SIG-M5 treated with dmso at 0.1 percent for 504 hours (cell line): Measurements from ENCODE around the gene DCAF8.

Source experiments
- DNase-seq: peaks from one replicate; lab custom pipeline; 2025; ENCODE audit not compliant: unreplicated experiment; lab: John Stamatoyannopoulos, UW

Gene DCAF8

DNA sequence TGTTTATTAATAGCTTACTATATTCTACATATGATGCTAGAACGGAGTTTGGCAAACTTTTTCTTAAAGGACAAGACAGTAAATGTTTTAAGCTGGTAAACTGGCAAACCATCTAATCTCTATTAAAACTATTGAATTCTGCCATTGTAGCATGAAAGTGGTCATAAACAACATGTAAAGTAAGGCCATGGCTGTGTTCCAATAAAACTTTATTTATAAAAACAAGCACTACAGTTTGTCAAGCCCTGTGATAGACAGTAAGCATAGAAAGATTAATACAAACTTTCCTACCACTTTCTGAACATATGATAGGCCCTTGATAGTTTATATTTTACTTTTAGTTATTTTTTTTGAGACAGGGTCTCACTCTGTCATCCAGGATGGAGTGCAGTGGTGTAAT is 34.8 kb downstream of the DCAF8 start:
- no peak for DNase-seq

DNA sequence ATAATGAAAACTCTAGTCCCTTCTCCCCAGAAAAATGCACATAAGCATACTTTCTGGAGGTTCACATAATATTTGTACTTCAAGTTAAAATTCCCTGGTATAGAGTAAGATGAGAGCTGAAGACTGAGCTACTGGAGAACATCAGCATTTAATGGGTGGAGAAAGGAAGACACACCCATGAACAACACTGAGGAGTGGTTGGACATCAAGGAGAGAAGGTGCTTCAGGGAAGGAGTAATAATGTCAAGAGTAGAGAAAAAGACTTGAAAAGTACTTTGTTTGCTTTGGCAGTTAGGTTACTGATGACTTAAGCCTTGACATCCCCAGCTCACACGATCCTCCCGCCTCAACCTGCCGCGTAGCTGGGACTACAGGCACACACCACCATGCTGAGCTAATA is 35.3 kb downstream of the DCAF8 start:
- no peak for DNase-seq

DNA sequence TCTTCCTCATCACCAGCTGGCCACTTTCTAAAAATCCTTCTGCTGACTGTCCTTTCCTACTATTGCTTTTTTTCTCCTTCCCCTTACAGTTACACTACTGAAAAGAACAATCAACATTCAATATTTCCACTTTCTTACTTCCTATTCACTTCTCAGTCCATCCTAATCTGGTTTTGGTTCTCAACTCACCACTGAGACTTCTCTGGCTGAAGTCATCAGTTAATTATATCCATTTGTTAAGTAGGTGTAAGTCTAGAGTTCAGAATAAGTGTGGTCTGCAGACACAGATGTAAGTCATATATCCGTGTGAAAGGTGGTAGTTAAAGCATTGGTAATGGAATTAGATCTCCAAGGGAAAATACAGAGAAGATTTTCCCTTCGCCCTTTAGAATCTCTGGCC is 35.7 kb downstream of the DCAF8 start:
- no peak for DNase-seq

DNA sequence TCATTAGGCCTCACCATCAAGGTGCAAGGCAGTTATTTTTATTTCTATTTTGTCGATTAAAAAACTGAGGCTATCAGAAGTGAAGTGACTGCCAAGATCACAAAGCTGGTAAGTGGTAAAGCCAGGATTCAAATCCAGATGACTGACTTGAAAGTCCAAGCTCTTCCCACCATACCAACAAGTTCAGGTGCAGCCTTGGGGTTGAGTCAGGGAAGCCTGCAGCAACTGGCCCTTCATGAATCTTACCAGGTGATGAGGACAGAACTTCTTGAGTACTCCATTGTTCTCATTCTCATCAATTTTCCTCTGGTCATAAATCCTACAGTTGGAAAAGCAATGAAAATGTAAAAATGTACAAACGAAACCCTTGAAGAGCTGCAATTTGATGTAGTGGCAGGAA is 37.0 kb downstream of the DCAF8 start:
- no peak for DNase-seq

DNA sequence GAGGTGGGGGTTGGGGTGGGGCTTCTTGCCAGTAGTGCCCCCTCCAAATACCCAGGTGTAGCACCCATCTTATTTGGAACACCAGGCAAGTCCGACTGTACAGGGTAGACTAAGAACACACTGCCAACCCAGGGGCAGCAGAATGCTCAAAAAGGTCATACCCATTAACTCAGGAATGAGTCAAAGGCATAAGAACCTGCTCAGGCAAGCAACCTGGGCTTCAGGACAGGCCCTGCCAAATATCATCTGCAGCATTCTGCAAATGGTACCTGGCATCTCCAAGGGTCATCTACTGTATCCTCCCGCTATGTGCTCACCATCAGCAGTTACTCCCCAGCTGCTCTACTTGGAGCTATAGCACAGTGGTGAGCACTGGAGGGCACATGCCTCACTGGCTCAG is 37.7 kb downstream of the DCAF8 start:
- DNase-seq, result no peak

DNA sequence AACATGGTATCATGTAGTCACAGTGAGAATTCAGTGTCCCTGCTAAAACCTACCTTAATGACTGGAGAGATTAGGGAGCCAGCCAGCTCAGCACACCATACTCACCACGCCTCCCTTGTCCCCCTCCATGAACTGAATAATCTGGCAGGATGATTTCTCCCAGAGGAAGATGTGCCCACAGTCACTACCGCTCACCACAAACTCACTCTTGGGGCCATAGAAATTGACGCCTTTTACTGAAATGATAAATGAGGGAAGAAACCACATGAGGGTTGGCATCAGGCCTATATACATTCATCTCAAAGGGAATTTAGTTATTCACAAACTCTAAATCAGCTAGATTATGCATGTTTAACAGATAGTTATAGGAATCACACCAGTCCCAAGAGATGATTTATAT is 39.8 kb downstream of the DCAF8 start:
- DNase-seq, result no peak

DNA sequence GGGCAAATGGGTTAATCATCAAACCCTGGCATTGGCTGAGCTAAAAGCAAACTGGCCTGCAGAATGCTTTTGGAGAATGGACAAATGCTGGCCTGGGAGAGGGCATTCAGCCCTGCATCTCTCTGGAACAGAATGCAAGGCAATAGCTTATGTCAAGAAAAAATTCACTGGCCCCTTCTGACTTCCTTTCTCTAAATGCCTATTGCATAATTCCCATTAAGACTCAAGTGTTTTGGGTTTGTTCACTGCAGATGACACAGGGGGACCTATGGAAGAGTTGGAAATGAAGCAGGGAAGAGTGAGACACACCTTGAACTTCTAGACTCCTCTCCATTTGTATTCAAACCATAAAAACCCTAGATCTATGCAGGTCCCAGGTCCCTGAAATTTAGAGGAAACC is 41.3 kb downstream of the DCAF8 start:
- DNase-seq, result no peak

DNA sequence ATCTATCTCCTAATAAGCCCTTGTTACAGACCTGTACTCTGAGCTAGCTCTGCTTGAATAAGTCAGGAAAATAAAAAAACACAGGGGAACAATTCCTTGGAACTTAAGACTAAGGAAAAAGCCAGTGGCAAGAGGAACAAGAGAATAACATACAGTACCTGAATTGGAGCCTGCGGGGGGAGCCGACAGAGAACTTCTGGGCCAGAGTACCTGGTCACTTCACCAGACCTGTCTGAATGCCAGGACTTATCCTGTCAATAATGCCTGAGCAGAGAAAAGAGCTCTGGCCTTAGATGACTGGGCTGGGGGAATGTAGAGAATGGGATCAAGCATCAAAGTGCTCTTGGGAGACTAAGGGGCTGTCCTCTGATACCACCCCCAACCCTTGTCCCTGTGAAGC is 42.0 kb downstream of the DCAF8 start:
- DNase-seq, result no peak

DNA sequence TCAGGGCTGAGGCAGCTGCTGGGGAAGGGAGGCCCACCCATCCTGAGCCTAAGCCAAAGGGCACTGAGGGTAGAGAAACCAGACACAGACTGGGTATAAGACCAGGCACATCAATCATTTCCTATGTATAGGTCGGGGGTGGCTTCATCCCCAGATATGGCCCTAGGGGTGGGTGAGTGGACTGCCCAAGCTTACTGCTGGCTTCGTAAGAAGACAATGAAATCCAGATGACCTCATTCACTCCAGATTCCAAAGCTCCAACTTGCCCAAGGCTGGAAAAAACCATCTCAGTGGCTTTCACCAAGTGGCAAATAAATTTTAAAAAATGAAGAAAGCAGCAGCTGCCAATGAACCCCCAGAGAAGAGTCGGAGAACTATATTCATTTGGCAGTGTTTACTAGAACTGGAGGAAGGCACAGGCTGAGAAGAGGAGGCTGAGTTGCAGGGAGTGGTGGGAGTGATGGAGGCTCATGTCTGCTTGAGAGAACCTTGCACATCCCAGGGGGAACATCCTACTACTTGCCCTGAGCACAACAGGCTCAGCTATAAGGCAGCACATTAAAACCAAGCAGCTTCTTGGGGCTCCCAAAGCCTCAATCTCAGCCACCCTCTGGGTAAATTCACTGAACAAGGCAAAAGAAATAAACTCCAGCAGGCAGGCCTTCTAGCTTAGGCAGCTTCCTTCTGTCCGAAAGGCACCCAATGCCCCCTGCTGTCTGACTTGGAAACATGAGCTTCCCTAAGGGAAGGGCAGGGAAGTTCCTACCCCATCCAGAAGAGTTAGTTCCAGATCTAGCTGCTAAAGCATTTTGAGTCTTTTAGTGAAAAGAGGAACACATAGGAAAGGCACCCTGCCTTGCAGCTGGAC is 43.1 kb downstream of the DCAF8 start:
- no peak for DNase-seq

DNA sequence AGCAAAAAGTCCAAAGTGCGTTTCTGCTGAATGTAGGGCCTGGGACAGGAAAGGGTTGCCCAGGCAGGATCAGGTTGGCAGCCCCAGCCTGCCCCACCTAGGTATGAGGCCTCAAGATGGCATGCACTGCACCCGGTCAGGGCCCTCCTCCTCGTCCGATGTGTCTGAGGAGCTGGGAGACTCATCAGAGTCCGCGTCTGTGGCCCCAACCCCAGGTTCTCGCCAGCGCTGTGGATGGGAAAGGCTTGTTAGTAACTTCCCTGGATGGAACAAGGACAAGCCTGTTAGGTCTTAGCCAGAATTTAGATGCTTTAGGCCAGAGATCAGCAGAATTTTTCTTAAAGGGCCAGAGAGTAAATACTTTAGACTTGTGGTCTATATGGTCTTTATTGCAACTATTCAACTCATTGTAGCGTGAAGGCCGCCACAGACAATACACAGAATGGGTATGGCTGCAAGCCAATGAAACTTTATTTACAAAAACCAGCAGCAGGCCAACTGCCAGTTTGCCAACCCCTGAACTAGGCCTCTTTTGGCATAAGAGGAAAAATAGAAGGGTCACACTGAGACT is 44.8 kb downstream of the DCAF8 start:
- no peak for DNase-seq

DNA sequence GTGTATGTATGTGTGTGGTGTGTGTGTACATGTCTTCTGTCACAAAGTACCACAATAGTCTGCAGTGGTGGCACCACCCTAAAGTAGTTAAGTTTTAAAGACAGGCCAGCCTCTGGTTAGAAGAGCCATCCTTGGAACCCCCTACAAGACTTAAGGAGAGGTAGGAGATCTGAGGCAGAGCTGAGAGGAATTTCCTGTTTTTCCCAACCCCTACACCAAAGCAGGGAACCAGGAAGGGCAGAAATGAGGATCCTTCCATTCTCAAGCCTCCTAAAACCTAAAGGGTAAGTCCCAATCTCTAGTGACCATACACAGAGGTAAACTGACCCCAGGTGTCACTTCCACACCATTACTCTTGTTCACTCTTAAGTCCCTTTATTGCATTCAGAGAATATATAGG is 46.0 kb downstream of the DCAF8 start:
- DNase-seq, result no peak

DNA sequence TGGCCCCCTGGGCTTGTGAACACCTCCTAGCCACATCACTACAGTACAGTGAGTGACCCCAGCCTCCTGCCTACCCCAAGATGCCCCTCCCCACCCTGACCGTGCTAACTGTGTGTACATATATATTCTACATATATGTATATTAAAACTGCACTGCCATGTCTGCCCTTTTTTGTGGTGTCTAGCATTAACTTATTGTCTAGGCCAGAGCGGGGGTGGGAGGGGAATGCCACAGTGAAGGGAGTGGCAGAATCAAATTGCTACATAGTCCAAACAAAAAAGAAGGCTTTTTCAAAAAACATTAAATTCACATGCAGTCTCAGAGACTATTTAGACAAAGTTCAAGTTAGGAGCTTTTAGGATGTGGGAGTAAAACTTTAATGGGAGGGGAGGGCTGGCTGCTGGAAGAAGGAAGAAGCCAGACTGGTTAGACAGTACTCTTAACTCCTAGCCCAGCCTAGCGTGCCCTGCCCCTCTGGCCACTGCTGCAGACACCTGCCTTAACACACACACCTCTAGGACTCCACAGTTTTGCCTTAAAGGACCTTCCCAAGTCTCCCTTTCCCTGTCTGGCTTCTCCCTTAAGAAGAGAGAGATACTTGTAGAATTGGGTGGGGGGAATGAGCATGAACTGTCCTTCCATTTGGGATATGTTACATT is 47.7 kb downstream of the DCAF8 start:
- DNase-seq, result no peak

DNA sequence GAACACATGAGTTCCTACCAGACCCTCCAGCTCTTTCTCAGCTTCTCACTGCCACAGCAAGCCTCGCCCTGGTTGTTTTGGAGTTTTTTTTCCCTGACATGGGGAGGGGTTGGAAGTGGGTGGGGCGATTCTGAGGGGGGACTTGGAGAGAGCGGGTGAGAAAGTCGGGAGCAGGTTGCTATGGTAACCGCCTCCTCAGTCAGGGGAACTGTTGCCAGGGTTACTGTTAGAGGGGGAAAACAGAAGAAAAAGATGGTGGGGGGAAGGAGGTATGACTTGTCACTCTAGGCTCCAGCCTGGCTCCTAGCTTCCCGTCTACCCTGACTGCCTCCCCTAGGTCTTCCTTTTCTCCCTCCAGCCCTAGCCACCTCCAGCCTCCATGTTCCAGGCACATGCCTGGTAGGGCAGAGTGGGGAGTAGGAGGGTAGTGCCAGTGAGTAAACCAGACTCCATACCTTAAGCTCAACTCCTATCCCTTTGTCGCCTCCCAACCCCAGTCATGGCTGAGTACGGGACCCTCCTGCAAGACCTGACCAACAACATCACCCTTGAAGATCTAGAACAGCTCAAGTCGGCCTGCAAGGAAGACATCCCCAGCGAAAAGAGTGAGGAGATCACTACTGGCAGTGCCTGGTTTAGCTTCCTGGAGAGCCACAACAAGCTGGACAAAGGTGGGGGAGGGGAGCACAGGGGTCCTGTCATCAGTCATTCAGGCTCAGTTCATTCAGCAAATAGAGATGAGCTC is 51.1 kb downstream of the DCAF8 start:
- no peak for DNase-seq

DNA sequence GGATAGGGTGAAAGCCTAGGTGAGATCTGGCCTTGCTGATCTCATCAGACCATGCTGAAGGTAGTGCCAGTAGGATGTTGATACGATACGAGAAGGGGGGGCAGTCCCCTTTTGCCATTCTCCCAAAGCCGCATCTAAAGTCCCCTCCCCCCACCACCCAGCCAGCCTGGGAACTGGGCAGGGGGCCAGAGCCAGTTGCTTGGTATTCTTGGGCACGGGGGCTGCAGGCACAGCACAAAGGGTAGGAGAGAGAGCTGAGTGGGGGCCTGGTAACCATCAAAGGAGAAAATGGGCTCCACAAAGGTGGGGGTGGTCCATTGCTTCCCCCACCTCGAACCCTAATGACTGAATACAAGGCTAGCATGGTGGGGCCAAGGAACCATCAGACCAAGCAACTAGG is 51.8 kb downstream of the DCAF8 start:
- no peak for DNase-seq

DNA sequence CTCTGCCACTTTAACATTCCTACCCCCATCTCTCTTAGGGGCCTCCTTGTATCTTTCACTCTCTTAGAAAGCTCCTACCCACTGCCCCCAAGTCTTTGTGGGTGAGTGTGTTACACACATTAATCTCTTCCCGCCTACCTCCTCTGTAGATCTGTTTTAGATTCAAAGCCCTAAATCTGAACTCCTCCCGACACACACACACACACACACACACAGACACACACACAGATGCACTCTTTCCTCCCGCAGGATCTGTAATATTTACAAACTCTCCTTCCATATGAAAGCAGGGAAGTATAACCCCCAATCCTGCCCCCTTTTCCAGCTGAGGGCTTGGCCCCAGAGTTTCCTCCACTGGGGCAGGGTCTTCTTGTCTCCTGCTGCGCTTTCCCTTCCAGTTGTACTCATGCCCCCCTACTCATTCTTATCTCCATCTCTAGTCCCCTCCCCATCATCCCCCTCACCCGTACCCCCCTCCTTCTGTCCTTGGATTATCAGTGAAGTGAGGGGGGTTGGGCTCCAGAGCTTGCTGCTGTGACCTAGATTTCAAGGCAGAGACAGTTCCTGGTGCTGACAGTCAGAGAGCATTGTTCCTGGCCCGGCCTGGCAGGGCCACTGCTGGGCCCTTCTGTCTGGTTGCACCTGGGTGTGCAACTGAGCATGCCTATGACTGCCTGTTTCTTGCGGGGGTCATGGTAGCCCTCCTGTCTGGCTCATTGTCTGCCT is 52.9 kb downstream of the DCAF8 start:
- no peak for DNase-seq

DNA sequence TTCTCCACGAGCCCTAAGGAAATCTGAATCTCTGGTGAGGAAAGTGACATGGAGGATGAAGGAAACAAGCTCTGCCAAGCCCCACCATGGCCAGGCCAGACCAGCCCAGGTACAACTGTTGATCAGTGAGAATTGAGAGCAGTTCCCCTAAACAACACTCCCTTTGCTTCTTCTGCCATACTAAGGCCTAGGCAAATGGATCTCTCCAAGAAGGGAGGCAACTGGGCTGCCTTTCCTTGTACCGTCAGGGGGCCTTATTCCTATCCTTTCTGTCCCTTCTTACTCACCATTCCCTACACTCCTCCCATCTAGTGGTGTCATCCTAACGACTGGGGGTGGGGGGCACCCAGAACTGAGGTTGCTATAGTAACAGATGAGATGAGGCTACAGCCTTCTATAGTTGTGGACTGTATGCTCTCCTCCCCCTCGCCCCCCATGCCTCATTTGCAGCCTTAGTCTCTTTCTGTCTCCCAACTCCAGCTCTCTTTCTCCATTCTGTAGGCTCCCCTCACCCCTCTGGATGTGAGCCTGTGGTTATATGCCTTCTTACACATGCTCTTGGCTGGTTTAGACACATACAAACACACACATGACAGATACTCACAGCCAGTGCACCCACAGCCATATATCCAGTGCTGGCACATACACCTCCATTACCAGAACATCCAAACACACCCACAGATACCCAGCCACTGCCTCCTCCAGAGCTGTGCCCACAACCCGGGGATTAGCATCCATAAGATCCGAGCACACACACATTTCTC is 53.6 kb downstream of the DCAF8 start:
- DNase-seq, result no peak

DNA sequence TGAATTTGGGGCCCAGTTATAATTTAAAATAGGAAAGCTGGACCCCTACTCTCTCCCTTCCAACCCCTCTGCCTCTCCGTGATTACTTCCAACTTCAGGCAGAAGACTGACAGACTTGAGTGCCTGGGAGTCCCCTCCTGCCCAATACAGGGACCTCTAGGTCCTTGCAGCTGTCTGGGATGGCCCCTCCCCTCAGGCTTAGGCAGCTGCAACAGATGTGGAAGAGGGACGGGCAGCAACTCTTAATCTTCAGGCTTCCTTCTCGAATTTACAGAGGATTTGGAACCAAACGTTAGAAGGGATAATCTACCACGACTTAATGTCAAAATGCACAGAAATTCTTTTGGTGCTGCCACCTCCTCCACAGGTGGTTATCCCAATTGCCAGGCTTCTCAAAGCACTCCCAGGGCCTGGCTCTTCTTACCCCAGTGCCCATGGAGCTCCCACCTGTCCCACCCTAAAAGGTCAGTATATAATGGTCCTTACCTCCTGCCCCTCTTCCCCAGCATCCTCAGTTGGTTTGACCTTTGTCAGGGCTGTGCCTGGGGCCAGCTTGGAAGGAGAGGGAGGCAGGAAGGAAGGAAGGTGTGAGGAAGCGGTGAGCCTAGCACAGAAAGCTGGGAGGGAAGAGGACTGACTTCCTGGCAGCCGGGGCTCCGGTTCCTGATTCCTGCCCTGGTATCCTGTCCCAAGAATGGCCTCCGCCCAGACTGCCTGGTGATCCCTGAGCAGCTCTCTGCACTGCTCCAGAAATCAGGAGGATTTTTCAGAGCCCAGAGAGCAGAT is 54.4 kb downstream of the DCAF8 start:
- DNase-seq, result no peak

DNA sequence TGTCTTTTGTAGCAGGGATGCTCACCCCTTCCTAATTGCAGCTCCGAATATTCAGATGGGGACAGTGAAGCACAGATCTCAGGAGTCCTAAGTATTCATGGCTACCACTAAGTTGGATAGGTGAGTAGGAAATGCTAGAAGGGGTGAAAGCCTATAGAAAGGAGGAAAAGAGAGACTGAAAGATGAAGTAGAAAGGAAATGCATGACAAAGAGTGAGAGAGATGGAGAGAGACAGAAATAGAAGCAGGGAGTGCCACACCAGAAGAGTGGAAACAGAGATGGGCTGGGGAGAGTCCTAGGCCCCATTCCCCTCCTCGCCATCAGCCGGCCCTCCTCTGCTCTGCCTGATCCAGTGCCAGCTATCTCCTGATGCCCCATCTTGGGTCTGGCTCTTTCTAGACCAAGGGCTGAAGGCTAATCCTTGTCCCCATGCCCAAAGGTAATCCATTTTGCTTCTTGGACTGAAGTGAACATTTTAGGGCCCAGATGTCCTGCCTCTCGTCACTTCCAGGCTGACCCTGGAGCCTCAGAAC is 55.2 kb downstream of the DCAF8 start:
- DNase-seq, result no peak

DNA sequence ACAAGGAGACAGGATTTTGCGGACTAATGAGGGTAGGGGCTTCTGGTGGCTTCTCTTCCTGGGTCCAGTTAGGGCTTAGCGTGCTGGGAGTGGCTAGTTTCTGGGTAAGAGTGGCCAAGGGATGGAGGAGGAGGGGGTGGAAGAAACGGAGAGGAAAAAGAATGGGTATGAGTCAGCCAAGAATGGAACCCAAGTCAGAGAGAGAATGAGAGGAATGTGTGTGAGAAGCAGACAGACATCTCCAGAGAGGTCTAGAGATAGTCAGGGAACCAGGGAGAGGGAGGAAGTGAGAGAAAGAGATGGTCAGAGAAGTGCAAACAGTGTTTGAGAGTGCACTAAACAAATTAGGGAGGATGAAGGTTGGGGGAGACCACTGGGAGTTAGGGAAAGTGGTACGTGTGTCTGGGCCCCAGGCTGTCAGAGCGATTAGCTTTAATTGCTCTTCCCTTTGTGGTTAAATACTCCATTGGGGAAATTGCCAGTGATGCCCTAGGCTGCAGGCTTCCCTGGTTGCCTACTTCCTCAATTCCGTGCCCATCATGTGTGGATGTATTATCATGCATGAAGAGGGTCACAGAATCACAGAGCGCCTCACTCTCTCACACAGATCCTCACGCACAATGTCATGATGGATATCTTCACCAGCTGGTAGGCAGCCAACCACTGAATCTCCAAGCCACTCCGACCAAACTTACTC is 55.8 kb downstream of the DCAF8 start:
- peak; percentile 71 for DNase-seq
